Activated T-cell treated with anti-CD3 and anti-CD28 coated beads, Interleukin-2, amount 50 U/mL, for 1 hour (primary cell): ENCODE measurements around the gene MICU2.

Experiments used
- DNase-seq: peaks from one replicate; pipeline ENCODE4 v3.0.0-alpha.2; 2020

The MICU2 gene

DNA sequence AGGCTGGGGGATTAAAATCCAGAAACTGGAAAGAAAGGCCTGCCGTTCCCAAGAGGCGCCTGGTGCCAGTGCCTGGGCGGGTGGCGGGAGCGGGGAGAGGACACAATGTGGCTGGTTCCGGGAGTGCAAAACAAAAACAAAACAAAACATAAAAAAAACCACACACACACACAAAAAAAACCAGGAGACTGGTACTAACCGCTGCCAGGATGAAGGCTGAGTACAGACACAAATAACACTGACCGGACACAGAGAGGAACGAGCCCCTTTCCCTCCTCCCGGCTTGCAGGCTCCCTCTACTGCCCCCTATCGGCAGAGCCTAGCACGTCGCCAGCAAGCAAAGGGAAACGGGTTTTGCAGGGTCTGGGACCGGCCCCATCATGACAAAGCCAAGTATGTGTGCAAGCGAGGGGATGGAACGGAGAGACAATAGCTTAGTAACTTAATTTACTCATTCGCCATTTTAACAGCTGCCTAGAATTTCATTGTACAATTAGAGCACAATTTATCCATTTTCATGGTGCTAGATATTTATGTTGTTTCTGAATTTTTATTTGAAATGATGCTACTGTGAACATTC lies 127.0 kb downstream of the MICU2 start:
- peak; percentile 77 for DNase-seq

GRCh38 chr13:21475115-21475514 lies 128.9 kb downstream of the MICU2 start:
- no peak for DNase-seq

GRCh38 chr13:21470785-21471184 lies 133.2 kb downstream of the MICU2 start:
- no peak for DNase-seq

- no peak for DNase-seq
Observed at GRCh38 chr13:21466527-21466926, 137.4 kb downstream of the MICU2 start.

GRCh38 chr13:21465710-21466160 lies 138.2 kb downstream of the MICU2 start:
- DNase-seq, result no peak

GRCh38 chr13:21463424-21463823 lies 140.5 kb downstream of the MICU2 start:
- no peak for DNase-seq

DNA sequence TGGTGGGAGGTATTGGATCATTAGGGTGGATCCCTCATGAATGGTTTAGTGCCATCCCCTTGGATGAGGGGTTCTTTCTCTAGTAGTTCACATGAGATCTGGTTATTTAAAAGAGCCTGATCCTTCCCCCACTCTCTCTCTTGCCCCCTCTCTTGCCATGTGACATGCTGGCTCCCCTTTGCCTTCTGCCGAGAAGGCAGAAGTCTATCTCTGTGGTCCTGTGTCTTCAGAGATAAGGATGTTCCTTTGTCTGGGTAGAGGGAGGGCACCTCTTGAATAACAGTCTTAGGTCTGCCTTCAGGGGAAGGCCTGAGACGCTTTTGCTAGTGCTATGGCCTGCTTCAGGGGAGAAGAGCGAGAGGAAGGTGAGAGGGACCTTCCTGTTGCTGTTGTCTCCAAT lies 142.8 kb downstream of the MICU2 start:
- DNase-seq, result no peak

- peak; percentile 96 for DNase-seq
Observed at GRCh38 chr13:21458813-21459701, 144.9 kb downstream of the MICU2 start, which contains the start of gene ZDHHC20. TSS of gene ZDHHC20 (minus strand) at chr13:21459303. CDS start at chr13:21459171, 132 bp downstream.

DNA sequence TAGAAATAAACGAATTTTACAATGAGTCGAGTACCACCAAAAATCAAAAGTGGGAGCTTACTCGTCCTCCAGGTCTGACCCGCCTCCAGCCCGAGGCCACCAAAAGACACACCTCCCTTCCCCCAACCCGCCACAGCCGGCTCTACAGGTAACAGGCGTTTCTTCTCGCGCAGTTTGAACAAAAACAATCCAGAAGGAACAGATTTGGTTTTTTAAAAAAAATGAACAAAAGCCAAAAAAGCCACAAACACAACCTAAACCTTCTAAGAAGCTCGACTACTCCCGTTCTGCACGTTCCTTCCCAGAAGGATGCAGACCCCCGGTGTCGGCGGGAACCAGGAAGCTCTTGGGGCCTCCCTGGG lies 145.5 kb downstream of the MICU2 start:
- peak; percentile 59 for DNase-seq

- no peak for DNase-seq
Observed at GRCh38 chr13:21453387-21454081, 150.4 kb downstream of the MICU2 start.

DNA sequence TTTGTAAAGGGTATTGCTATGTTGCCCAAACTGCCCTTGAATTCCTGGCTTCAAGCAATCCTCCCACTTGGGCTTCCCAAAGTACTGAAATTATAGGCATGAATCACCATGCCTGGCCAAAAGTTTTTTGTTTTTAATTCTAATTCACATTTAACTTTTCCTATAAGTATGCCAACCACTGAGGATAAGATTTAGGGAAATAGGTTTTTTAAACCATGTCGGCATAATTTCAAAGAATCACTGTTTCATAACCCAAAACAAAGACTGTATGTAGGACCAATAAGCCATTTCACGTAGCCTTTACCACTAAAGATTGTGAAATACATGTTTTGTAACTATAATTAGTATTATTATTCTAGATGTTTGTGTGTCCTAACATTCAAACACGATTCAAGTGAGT lies 153.0 kb downstream of the MICU2 start:
- no peak for DNase-seq

DNA sequence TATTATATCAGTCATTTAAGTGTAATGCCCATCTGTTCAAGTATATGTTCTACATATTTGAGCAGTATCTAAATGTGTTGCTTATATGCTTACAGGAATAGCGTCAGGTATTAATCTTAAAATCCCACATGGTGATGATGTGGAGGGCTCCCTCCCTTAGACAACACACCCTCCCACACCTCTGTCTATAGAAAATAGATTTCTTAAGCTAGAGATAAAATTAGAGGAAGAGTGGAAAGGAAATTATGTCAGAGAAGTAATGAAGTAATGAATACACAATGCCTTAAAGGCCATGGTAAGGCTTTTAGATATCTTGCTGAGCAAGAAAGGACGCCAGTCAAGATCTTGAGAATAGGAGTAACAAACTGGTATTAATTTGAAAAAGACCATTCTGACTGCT lies 157.3 kb downstream of the MICU2 start:
- DNase-seq, result no peak

GRCh38 chr13:21445759-21446158 lies 158.2 kb downstream of the MICU2 start:
- no peak for DNase-seq

DNA sequence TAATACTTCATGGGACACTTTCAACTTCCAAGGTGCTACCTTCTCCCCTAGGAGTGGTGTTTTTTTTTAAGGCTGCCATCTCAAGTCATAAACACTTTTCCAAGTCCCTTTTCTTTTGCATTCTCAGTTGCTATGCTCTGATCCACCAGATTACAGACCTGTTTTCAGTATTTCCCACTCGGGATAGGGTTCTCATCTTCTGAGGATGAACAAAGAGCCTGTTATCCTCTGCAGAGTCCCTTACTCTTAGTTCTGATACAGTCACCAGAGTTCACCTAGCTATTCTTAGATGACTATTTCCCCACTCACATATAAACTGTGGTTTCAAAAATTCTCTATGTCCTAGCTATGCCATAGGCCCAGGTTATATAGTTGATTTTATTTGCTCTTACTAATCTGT lies 160.8 kb downstream of the MICU2 start:
- no peak for DNase-seq
